T-helper 1 cell treated with Interleukin-12 subunit alpha and Interleukin-12 subunit beta and Interleukin-4 antibody, amounts not matched to agents 30 μg/mL and 1 μg/mL, for 36 hours (primary cell): ENCODE data around the gene POLR1C.
"Not testable (repeated sequence)": the region's sequence is repeated elsewhere in the genome, so short reads cannot be mapped to it uniquely, and the experiment has no call there.

Experiments used
- H3K27ac Mint-ChIP-seq: one replicate; pipeline ENCODE4 v1.8.0; 2021; ENCODE audit warnings: mild to moderate bottlenecking, mixed read lengths
- H3K27me3 Mint-ChIP-seq: one replicate; pipeline ENCODE4 v1.8.0; 2021; ENCODE audit warnings: low read depth, mixed read lengths
- H3K36me3 Mint-ChIP-seq: one replicate; pipeline ENCODE4 v1.8.0; 2021; ENCODE audit warnings: low read depth, mixed read lengths
- H3K4me1 Mint-ChIP-seq: one replicate; pipeline ENCODE4 v1.8.0; 2021; ENCODE audit warnings: low read depth, mixed read lengths
- H3K4me3 Mint-ChIP-seq: one replicate; pipeline ENCODE4 v1.8.0; 2021; ENCODE audit warnings: mild to moderate bottlenecking, moderate library complexity, mixed read lengths
- H3K9me3 Mint-ChIP-seq: one replicate; pipeline ENCODE4 v1.8.0; 2021; ENCODE audit warnings: mixed read lengths

The POLR1C gene

GRCh38 chr6:43516697-43517504 is at the start of gene POLR1C, which contains the start of gene YIPF3:
TSS of gene POLR1C (plus strand) at chr6:43517089. CDS start at chr6:43517110, 21 bp downstream.
TSS of gene YIPF3 (minus strand) at chr6:43516926. CDS start at chr6:43516807, 119 bp downstream.
- Mint-ChIP-seq H3K36me3 (peaks cover 32% of the 10 kb centered on the region), H3K9me3 (no peaks in the 10 kb centered on the region), H3K4me1 (peaks cover 25% of the 10 kb centered on the region), H3K27ac (no peak within 1 kb of the TSS), H3K4me3 (no peak within 1 kb of the TSS), H3K27me3 (no peaks in the 10 kb centered on the region)

DNA sequence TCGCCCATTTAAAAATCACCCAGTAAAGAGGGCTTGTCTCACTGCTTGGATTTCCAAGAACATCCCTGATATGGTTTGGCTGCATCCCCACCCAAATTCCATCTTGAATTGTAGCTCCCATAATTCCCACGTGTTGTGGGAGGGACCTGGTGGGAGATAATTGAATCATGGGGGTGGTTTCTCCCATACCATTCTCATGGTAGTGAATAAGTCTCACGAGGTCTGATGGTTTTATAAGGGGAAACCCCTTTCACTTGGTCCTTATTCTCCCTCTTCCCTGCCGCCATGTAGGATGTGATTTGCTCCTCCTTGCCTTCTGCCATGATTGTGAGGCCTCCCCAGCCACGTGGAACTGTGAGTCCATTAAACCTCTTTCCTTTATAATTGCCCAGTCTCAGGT is 49.6 kb upstream of the POLR1C start:
- H3K27me3 Mint-ChIP-seq: peaks cover 31% of the 10 kb centered on the region
- not testable (repeated sequence) for H3K4me1 Mint-ChIP-seq, H3K36me3 Mint-ChIP-seq, H3K9me3 Mint-ChIP-seq, H3K4me3 Mint-ChIP-seq, H3K27ac Mint-ChIP-seq

GRCh38 chr6:43467752-43468151 is 49.1 kb upstream of the POLR1C start:
- Mint-ChIP-seq H3K9me3 (no peaks in the 10 kb centered on the region), H3K4me1 (no peaks in the 10 kb centered on the region)

DNA sequence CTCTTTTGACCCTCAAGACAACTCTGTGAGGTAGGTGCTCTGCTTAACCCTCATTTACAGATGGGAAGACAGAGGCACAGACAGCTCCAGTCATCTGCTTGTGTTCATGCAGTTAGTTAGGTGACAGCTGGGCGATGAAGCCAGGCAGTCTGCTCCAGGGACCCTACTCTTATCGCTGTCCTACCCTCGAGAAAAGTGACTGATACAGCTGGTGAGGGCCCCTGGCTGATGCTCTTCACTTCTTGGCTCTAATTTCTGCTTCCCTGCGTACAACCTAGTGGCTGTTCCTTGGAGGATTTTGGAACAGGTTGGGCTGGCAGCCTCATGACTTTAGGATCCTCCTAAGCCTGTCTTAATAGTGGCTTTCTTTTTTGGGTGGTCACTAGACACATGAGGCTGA is 48.6 kb upstream of the POLR1C start:
- Mint-ChIP-seq H3K9me3 (no peaks in the 10 kb centered on the region), H3K27me3 (peaks cover 22% of the 10 kb centered on the region), H3K4me1 (no peaks in the 10 kb centered on the region), H3K27ac (no peak overlapping the region), H3K4me3 (no peak overlapping the region), H3K36me3 (no peaks in the 10 kb centered on the region)

More at GRCh38 chr6:43467752-43468151, 49.1 kb upstream of the POLR1C start:
- Mint-ChIP-seq H3K4me3 (no peak overlapping the region), H3K27ac (no peak overlapping the region), H3K36me3 (no peaks in the 10 kb centered on the region), H3K27me3 (peaks cover 27% of the 10 kb centered on the region)

DNA sequence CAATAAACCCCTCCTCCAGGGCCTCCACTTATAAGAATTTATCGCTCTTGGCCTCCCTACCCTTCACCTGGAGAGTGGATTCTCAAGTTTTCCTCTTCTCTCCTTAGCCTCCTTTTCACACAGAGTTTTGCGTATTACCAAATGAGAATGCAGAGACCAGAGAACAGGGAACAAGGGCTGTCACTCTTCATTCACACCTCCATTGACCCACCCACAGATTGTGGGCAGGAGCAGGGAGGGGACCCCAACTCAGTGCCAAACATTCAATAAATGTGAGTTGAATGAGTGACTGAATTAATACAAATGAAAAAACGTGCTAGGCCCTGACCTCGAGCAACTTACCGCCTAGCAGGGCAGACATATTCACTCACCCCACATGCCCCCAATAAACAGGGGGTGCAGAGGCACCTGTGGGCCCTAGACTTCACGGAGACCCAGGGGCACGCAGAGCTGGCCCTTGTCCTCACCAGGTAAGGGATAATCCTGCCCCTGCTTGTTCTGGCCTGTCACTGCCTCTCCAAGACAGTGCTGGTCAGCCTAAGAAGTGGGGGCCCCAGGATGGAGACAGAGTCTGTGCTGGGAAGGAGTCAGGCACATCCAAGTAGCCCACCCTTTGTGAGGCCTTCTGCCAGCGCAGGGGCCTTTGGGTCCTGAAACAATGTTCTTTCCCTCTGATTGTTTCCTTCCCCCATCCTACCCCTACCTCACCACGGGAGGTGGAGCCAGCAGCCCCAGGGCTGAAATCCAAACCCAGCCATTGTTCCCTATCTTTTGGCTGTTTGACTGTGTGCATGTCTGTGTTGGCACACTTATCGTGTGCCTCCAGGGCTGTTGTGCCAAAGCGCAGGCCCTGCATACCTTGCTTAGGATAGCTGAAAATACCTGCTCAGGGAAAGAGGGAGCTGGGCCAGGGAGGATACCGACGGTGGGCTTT is 47.9 kb upstream of the POLR1C start:
- Mint-ChIP-seq H3K4me3 (no peak overlapping the region), H3K4me1 (no peaks in the 10 kb centered on the region)

GRCh38 chr6:43469947-43470346 is 46.9 kb upstream of the POLR1C start:
- H3K27ac Mint-ChIP-seq: no peak overlapping the region
- H3K9me3 Mint-ChIP-seq: no peaks in the 10 kb centered on the region
- no peaks in the 10 kb centered on the region for H3K36me3 Mint-ChIP-seq
- H3K4me1 Mint-ChIP-seq: no peaks in the 10 kb centered on the region
- peaks cover 17% of the 10 kb centered on the region for H3K27me3 Mint-ChIP-seq
- no peak overlapping the region for H3K4me3 Mint-ChIP-seq

More for the DNA sequence above, 47.9 kb upstream of the POLR1C start:
- Mint-ChIP-seq H3K9me3 (no peaks in the 10 kb centered on the region), H3K27ac (no peak overlapping the region), H3K36me3 (no peaks in the 10 kb centered on the region), H3K27me3 (peaks cover 19% of the 10 kb centered on the region)

DNA sequence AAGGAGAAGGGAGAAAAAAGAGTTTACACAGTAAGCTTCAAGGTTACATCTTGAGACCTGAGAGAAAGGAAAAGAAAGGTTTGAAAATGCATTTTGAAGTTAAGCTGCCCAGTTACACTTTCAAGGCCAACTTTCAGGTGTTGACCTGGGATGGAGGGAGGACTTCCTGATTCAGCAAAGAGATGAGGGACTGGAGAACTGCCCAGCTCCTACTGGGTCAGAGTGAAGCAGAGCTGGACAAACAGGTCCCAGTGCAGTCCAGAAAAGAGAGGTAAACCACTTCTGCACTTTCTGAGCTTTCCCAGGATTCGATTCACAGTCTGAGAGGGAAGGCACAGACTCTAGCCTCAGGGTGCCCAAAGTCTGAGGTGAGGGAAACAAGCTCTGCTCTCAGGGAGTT is 45.5 kb upstream of the POLR1C start:
- Mint-ChIP-seq H3K36me3 (no peaks in the 10 kb centered on the region), H3K4me3 (no peak overlapping the region), H3K9me3 (no peaks in the 10 kb centered on the region), H3K27me3 (peaks cover 17% of the 10 kb centered on the region), H3K27ac (peak overlapping the region; percentile 22), H3K4me1 (no peaks in the 10 kb centered on the region)

GRCh38 chr6:43472515-43472914 is 44.4 kb upstream of the POLR1C start:
- H3K4me1 Mint-ChIP-seq: peaks cover 11% of the 10 kb centered on the region
- H3K4me3 Mint-ChIP-seq: no peak overlapping the region
- peaks cover 17% of the 10 kb centered on the region for H3K27me3 Mint-ChIP-seq
- no peaks in the 10 kb centered on the region for H3K36me3 Mint-ChIP-seq
- H3K27ac Mint-ChIP-seq: no peak overlapping the region
- no peaks in the 10 kb centered on the region for H3K9me3 Mint-ChIP-seq

GRCh38 chr6:43475516-43475915 is 41.4 kb upstream of the POLR1C start:
- Mint-ChIP-seq H3K36me3 (no peaks in the 10 kb centered on the region), H3K27me3 (peaks cover 8% of the 10 kb centered on the region), H3K4me3 (no peak overlapping the region), H3K9me3 (no peaks in the 10 kb centered on the region), H3K4me1 (peaks cover 33% of the 10 kb centered on the region), H3K27ac (no peak overlapping the region)

DNA sequence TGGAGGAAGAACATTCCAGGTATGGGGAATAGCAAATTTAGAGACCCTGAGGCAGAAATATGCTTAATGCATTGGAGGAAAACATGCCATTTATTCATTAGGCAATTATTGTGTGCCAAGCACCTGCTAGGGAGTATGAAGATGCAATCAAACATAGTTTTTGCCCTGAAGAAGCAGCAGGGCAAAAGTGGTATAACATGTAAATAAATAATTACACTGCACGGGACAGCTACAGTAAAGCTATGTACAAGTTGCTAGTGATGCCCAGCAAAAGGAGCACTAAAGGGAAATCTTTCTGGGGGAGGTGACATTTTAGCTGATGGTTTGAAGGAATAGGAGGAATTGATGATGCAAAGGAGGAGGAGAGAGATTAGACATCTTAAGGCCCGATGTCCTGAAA is 40.1 kb upstream of the POLR1C start:
- Mint-ChIP-seq H3K4me3 (peak overlapping the region; percentile 96), H3K36me3 (no peaks in the 10 kb centered on the region), H3K27me3 (no peaks in the 10 kb centered on the region), H3K4me1 (peaks cover 38% of the 10 kb centered on the region), H3K9me3 (no peaks in the 10 kb centered on the region), H3K27ac (peak overlapping the region; percentile 98)

DNA sequence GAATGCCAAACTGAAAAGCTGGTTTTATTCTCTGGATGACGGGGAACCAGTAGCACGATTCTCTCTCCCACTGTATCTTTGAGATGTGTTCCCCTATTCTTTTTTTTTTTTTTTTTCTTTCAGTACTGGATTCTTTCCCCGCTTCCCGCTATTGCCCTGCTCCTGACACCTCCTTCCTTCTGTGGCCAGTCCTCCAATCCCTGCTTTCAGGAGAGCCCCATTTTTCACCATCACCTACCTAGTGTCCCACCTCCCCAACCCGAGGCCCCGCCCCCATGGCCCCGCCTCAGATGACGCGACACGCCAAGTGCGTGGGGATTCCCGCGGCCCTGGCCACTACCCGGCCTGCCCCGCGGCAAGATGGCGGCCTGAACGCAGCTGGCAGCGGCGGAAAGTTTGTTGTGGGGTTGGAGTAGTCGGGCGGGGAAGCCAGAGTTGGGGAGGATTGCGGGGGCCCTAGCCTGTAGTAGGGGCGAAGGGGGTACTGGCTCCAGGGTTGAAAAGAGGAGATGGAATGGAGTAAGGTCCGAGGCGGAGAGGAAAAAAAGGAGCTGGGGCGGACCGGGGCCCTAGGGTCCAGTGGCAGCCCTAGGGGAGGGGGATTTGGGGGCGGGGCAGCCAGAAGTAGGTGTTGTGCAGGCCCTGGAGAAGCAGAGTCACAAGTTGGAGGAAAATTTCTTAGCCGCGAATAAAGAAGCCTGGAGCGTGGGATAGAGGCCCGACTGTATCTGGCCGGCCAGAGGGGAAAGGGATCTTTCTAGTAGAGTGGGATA is 39.5 kb upstream of the POLR1C start, which contains the start of gene TJAP1:
Gene TJAP1 (plus strand): TSS at position 336 of the 773 bp plus-strand sequence. CDS start 21,432 bp downstream, outside the sequence.
- Mint-ChIP-seq H3K4me1 (peaks cover 43% of the 10 kb centered on the region), H3K36me3 (peaks cover under 1% of the 10 kb centered on the region), H3K4me3 (peak within 1 kb of the TSS; percentile 96), H3K27me3 (no peaks in the 10 kb centered on the region), H3K27ac (peak within 1 kb of the TSS; percentile 98), H3K9me3 (no peaks in the 10 kb centered on the region)

DNA sequence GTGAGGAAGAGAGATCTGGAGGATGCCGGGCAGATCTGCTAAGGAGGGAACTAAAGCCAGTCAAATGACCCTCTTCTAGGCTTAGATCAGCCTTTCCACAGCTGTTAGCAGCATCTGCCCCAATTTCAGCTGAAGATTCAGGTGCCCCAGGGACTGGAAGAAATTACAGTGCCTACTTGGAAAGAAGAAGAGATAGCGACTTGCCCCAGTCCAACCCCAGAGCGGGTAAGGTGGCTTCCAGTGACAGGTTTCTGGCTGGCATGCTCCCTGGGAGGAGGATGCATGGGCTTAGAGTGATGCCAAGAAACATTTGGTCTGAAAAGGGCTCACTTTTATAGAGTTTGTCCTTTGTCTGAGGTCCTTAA is 38.9 kb upstream of the POLR1C start:
- H3K27me3 Mint-ChIP-seq: no peaks in the 10 kb centered on the region
- H3K36me3 Mint-ChIP-seq: peaks cover 1% of the 10 kb centered on the region
- peaks cover 44% of the 10 kb centered on the region for H3K4me1 Mint-ChIP-seq
- H3K9me3 Mint-ChIP-seq: no peaks in the 10 kb centered on the region
- H3K4me3 Mint-ChIP-seq: peak overlapping the region; percentile 96
- peak overlapping the region; percentile 98 for H3K27ac Mint-ChIP-seq

GRCh38 chr6:43481075-43481474 is 35.8 kb upstream of the POLR1C start:
- Mint-ChIP-seq H3K9me3 (no peaks in the 10 kb centered on the region), H3K4me3 (no peak overlapping the region), H3K27me3 (no peaks in the 10 kb centered on the region), H3K4me1 (peaks cover 44% of the 10 kb centered on the region), H3K36me3 (peaks cover 4% of the 10 kb centered on the region), H3K27ac (no peak overlapping the region)

- Mint-ChIP-seq H3K4me1 (peaks cover 41% of the 10 kb centered on the region), H3K27me3 (no peaks in the 10 kb centered on the region), H3K27ac (no peak overlapping the region), H3K4me3 (no peak overlapping the region), H3K36me3 (peaks cover 4% of the 10 kb centered on the region), H3K9me3 (no peaks in the 10 kb centered on the region)
These were observed 35.2 kb upstream of the POLR1C start for GRCh38 chr6:43481591-43482236.
